ENCODE data around the gene KITLG.

DNA sequence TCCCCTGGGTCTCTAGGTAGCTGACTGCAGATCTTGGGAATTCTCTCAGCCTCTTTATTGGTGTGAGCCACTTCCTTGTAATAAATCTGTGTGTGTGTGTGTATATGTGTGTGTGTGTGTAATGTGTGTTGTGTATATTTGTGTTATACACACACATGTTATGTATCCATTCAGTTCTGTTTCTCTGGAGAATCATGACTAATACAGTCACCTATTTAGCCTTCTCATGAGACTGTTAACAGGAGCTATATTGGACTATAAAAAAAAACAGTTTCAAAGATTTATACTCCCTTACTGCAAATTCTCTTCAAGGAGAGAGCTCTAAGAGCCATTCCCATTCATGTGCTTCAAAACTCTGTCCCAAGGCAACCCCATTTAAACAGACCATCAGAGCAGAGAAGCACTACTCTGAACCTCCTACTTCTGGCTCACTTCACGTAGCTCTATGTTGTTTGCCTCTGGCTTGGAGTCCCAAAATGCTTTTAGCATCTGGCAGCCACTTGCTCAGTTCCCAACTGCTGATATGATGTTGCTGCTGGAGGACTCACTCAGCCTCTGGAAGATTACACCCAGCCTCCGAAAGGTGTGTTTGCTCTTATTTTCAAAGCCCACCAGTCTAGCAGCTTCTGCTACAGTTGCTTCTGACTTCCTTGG lies 48.7 kb upstream of the KITLG start:
- TF ChIP-seq, protein P1, sequence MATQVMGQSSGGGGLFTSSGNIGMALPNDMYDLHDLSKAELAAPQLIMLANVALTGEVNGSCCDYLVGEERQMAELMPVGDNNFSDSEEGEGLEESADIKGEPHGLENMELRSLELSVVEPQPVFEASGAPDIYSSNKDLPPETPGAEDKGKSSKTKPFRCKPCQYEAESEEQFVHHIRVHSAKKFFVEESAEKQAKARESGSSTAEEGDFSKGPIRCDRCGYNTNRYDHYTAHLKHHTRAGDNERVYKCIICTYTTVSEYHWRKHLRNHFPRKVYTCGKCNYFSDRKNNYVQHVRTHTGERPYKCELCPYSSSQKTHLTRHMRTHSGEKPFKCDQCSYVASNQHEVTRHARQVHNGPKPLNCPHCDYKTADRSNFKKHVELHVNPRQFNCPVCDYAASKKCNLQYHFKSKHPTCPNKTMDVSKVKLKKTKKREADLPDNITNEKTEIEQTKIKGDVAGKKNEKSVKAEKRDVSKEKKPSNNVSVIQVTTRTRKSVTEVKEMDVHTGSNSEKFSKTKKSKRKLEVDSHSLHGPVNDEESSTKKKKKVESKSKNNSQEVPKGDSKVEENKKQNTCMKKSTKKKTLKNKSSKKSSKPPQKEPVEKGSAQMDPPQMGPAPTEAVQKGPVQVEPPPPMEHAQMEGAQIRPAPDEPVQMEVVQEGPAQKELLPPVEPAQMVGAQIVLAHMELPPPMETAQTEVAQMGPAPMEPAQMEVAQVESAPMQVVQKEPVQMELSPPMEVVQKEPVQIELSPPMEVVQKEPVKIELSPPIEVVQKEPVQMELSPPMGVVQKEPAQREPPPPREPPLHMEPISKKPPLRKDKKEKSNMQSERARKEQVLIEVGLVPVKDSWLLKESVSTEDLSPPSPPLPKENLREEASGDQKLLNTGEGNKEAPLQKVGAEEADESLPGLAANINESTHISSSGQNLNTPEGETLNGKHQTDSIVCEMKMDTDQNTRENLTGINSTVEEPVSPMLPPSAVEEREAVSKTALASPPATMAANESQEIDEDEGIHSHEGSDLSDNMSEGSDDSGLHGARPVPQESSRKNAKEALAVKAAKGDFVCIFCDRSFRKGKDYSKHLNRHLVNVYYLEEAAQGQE (IDR thresholded peaks at IDR 0.05; ENCODE audit: unreplicated experiment): no peak
- TF ChIP-seq, protein P2, sequence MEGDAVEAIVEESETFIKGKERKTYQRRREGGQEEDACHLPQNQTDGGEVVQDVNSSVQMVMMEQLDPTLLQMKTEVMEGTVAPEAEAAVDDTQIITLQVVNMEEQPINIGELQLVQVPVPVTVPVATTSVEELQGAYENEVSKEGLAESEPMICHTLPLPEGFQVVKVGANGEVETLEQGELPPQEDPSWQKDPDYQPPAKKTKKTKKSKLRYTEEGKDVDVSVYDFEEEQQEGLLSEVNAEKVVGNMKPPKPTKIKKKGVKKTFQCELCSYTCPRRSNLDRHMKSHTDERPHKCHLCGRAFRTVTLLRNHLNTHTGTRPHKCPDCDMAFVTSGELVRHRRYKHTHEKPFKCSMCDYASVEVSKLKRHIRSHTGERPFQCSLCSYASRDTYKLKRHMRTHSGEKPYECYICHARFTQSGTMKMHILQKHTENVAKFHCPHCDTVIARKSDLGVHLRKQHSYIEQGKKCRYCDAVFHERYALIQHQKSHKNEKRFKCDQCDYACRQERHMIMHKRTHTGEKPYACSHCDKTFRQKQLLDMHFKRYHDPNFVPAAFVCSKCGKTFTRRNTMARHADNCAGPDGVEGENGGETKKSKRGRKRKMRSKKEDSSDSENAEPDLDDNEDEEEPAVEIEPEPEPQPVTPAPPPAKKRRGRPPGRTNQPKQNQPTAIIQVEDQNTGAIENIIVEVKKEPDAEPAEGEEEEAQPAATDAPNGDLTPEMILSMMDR (conservative IDR thresholded peaks at IDR 0.05; ENCODE audit: low read depth in 2 of 2): no peak
- TF ChIP-seq POLR2AphosphoS5 (IDR thresholded peaks at IDR 0.05; ENCODE audit: low read depth): no peak
- TF ChIP-seq EZH2 (IDR thresholded peaks at IDR 0.05; ENCODE audit: low read depth, unreplicated experiment): no peak
- TF ChIP-seq EZH2phosphoT487 (IDR thresholded peaks at IDR 0.05; ENCODE audit: unreplicated experiment): no peak
- no peak for TF ChIP-seq JUNB (IDR thresholded peaks at IDR 0.05; ENCODE audit: unreplicated experiment)
- no peak for TF ChIP-seq CREB1 (CRISPR knock-in tag; IDR thresholded peaks at IDR 0.05; ENCODE audit: low read depth)
- TF ChIP-seq, protein P3, sequence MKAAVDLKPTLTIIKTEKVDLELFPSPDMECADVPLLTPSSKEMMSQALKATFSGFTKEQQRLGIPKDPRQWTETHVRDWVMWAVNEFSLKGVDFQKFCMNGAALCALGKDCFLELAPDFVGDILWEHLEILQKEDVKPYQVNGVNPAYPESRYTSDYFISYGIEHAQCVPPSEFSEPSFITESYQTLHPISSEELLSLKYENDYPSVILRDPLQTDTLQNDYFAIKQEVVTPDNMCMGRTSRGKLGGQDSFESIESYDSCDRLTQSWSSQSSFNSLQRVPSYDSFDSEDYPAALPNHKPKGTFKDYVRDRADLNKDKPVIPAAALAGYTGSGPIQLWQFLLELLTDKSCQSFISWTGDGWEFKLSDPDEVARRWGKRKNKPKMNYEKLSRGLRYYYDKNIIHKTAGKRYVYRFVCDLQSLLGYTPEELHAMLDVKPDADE (IDR thresholded peaks at IDR 0.05): no peak
- no peak for TF ChIP-seq NANOG (IDR thresholded peaks at IDR 0.05; ENCODE audit: borderline replicate concordance)
- no peak for TF ChIP-seq ZNF114 (CRISPR knock-in tag; IDR thresholded peaks at IDR 0.05)
- TF ChIP-seq, protein P4, sequence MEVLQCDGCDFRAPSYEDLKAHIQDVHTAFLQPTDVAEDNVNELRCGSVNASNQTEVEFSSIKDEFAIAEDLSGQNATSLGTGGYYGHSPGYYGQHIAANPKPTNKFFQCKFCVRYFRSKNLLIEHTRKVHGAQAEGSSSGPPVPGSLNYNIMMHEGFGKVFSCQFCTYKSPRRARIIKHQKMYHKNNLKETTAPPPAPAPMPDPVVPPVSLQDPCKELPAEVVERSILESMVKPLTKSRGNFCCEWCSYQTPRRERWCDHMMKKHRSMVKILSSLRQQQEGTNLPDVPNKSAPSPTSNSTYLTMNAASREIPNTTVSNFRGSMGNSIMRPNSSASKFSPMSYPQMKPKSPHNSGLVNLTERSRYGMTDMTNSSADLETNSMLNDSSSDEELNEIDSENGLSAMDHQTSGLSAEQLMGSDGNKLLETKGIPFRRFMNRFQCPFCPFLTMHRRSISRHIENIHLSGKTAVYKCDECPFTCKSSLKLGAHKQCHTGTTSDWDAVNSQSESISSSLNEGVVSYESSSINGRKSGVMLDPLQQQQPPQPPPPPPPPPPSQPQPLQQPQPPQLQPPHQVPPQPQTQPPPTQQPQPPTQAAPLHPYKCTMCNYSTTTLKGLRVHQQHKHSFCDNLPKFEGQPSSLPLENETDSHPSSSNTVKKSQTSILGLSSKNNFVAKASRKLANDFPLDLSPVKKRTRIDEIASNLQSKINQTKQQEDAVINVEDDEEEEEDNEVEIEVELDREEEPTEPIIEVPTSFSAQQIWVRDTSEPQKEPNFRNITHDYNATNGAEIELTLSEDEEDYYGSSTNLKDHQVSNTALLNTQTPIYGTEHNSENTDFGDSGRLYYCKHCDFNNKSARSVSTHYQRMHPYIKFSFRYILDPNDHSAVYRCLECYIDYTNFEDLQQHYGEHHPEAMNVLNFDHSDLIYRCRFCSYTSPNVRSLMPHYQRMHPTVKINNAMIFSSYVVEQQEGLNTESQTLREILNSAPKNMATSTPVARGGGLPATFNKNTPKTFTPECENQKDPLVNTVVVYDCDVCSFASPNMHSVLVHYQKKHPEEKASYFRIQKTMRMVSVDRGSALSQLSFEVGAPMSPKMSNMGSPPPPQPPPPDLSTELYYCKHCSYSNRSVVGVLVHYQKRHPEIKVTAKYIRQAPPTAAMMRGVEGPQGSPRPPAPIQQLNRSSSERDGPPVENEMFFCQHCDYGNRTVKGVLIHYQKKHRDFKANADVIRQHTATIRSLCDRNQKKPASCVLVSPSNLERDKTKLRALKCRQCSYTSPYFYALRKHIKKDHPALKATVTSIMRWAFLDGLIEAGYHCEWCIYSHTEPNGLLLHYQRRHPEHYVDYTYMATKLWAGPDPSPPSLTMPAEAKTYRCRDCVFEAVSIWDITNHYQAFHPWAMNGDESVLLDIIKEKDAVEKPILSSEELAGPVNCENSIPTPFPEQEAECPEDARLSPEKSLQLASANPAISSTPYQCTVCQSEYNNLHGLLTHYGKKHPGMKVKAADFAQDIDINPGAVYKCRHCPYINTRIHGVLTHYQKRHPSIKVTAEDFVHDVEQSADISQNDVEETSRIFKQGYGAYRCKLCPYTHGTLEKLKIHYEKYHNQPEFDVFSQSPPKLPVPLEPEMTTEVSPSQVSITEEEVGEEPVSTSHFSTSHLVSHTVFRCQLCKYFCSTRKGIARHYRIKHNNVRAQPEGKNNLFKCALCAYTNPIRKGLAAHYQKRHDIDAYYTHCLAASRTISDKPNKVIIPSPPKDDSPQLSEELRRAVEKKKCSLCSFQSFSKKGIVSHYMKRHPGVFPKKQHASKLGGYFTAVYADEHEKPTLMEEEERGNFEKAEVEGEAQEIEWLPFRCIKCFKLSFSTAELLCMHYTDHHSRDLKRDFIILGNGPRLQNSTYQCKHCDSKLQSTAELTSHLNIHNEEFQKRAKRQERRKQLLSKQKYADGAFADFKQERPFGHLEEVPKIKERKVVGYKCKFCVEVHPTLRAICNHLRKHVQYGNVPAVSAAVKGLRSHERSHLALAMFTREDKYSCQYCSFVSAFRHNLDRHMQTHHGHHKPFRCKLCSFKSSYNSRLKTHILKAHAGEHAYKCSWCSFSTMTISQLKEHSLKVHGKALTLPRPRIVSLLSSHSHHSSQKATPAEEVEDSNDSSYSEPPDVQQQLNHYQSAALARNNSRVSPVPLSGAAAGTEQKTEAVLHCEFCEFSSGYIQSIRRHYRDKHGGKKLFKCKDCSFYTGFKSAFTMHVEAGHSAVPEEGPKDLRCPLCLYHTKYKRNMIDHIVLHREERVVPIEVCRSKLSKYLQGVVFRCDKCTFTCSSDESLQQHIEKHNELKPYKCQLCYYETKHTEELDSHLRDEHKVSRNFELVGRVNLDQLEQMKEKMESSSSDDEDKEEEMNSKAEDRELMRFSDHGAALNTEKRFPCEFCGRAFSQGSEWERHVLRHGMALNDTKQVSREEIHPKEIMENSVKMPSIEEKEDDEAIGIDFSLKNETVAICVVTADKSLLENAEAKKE (CRISPR knock-in tag; IDR thresholded peaks at IDR 0.05): no peak
- TF ChIP-seq ZNF331 (CRISPR knock-in tag; IDR thresholded peaks at IDR 0.05; ENCODE audit: low read depth): no peak

All from GM23338 (cell line).